ENCODE results near the gene CLDN5. TPM values are rescaled to one million over a fixed set of nuclear protein-coding genes. Genes with fewer than 3 reads are reported as not detected.

CLDN5 gene
- total RNA-seq, 2 experiments from 2014 or later = 0.21 TPM; not detected in 1

DNA sequence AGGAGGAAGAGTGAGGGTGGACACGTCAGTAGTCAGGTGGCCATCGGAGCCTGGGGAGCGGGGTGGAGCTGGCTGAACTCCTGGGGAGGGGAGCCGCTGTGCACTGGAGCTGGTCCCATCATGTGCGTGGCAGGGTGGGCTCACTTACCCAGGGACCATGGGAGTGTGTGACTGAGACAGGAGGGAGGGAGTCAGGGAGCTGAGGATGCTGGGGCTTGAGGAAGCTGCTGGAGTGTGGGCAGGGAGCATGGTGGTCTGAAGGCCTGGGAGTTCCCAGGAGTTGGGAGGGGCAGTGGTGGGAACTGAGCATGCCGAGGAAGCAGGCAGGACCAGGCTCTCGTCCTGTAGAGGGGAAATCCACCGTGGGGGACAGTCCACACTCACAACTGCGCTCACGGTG, 18.0 kb downstream of the CLDN5 start:
- intact Hi-C loops (cut with micrococcal nuclease) = no loop called here
- Mint-ChIP-seq H3K9me3 (no peaks in the 10 kb centered on the region), H3K27me3 (ENCODE audit: low read depth) (no peaks in the 10 kb centered on the region), H3K4me1 (ENCODE audit: low read depth) (peaks cover 15% of the 10 kb centered on the region), H3K36me3 (ENCODE audit: low read depth) (peaks cover 58% of the 10 kb centered on the region), H3K4me3 (no peak overlapping the region), H3K27ac (no peak overlapping the region)
- no peak for DNase-seq
- CTCF ChIA-PET = interaction anchor here (1.0 kb wide), 1 partner anchor 104 kb away, joined by 3 read pairs; no protein-coding TSS in a partner anchor

DNA sequence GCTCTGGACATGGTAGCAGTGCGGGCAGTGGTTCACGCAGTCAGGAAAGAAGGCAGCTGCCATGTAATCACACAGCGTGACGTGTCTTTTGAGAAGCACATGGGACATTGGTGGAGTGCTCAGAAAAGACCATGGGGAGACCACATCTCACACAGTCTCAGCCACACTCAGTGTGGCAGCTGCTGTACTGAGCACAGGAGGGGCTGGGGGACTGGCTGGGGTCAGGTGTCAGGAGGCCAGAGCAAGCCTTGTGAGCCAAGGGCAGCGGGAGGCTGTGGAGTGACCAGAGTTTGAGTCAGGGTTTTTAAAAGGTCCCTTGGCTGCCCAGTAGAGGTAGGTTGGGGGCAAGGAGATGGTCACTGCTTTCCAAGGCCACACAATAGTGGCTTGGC, 18.5 kb downstream of the CLDN5 start:
- Mint-ChIP-seq H3K4me1 (ENCODE audit: low read depth) (peaks cover 15% of the 10 kb centered on the region), H3K36me3 (ENCODE audit: low read depth) (peaks cover 54% of the 10 kb centered on the region), H3K4me3 (no peak overlapping the region), H3K9me3 (no peaks in the 10 kb centered on the region), H3K27ac (no peak overlapping the region), H3K27me3 (ENCODE audit: low read depth) (no peaks in the 10 kb centered on the region)
- intact Hi-C loops (cut with micrococcal nuclease) = no loop called here
- no peak for DNase-seq
- CTCF ChIA-PET = no interaction called here

DNA sequence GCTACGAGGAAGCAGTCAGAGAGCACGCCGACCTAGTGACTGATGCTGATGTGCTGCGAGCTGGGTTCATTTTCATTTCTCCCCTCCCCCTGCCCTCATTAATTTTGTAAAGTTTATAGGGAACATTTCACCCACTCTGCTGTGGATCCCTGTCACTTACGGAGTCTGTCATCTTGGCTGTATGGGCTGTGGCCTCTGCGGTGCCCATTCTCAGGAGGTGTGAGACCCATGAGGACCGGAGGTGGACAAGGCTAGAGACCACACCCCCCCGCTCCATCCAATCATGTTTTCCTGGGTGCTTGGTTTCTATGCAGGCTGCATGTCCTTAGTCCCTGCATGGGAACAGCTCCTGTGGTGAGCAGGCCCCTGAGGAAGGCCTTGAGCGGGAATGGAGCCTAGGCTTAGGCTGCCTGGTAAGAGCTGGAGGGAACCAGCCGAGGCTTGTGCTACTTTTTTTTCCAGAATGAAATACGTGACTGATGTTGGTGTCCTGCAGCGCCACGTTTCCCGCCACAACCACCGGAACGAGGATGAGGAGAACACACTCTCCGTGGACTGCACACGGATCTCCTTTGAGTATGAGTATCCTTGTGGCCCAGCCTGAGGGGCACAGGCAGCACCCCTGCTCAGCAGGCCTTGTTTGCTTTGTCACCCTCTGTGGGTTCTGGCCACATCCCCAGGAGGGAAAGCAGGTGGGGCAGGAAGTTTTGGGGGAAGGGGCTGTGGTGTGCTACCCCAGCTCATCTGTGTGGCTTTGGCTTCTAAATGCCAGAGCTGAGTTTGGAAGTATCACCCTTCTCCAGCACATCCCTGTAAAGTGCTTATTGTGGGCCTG, 19.1 kb downstream of the CLDN5 start:
- CTCF ChIA-PET = no interaction called here
- Mint-ChIP-seq H3K4me1 (ENCODE audit: low read depth) (peaks cover 15% of the 10 kb centered on the region), H3K9me3 (no peaks in the 10 kb centered on the region), H3K27me3 (ENCODE audit: low read depth) (no peaks in the 10 kb centered on the region), H3K27ac (no peak overlapping the region), H3K4me3 (no peak overlapping the region), H3K36me3 (ENCODE audit: low read depth) (peaks cover 54% of the 10 kb centered on the region)
- no peak for DNase-seq
- intact Hi-C loops (cut with micrococcal nuclease) = no loop called here

DNA sequence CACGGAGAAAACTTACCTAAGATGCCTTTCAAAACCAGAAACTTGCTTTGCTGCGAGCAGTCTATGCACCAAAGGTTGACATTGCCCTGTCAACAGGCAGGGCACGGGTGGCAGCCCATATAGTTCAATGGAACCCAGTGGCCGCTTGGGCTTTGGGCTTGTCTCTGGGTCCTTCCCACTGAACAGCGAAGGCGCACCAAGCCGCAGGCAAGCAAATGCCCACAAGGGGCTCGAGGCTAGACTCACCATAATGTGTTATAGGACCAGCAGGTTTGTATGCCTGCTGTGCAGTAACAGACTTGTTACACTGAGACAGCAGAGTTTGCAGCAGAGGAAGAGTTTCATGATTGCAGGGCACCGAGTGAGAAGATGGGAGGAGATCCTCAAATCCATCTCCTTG, 20.3 kb downstream of the CLDN5 start:
- H3K36me3 Mint-ChIP-seq (ENCODE audit: low read depth) = peaks cover 46% of the 10 kb centered on the region
- no peak overlapping the region for H3K27ac Mint-ChIP-seq
- no peak overlapping the region for H3K4me3 Mint-ChIP-seq
- intact Hi-C loops (cut with micrococcal nuclease) = no loop called here
- no peaks in the 10 kb centered on the region for H3K9me3 Mint-ChIP-seq
- no peaks in the 10 kb centered on the region for H3K27me3 Mint-ChIP-seq (ENCODE audit: low read depth)
- peaks cover 15% of the 10 kb centered on the region for H3K4me1 Mint-ChIP-seq (ENCODE audit: low read depth)
- CTCF ChIA-PET = no interaction called here
- DNase-seq = no peak

DNA sequence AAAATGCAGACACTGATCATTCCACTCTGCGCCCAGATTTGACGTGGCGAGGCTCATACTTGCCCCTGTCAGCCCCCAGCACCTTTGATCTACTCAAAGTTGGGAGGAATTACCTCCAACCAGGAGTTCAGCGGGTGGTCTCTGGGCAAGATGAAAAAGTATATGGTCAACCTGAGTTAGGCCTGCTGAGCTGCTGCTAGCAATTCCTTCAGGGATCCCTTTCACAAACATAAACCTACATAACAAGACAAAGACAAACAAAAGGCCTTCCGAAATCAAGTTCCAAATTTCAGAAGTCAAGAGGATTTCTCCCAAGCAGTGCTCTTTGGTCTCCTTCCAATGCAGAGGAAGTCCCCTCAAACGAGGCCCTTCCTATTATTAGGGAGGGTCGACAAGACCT, 20.8 kb downstream of the CLDN5 start:
- Mint-ChIP-seq H3K36me3 (ENCODE audit: low read depth) (peaks cover 44% of the 10 kb centered on the region), H3K27me3 (ENCODE audit: low read depth) (no peaks in the 10 kb centered on the region), H3K9me3 (no peaks in the 10 kb centered on the region), H3K4me3 (no peak overlapping the region), H3K4me1 (ENCODE audit: low read depth) (peaks cover 15% of the 10 kb centered on the region), H3K27ac (no peak overlapping the region)
- CTCF ChIA-PET = interaction anchor here (0.6 to 1.2 kb wide), 2 partner anchors 58 to 127 kb away, joined by 3 to 7 read pairs; no protein-coding TSS in a partner anchor
- intact Hi-C loops (cut with micrococcal nuclease) = no loop called here
- DNase-seq = no peak

DNA sequence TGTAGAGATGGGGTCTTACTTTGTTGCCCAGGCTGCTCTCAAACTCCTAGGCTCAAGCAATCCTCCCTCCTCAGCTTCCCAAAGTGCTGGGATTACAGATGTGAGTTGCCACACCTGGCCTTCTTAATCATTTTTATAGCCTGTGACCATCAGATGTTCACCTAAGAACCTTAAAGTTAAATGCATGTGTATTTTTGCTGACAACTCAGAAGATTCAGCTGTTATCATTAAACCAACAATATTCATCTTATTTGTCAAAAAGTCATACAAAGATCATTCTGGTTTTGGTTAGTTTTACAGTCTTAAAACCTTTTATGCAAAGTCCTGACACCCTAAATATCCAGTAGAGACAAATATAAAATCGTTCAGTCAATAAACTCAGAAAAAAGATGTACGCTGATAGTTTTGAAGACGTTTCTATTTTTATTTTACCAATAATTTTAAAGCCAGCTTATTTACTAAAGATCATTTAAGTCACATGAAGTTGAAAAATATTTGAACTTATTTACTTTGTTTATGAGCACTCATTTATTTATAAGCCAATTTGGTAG, 22.2 kb downstream of the CLDN5 start:
- Mint-ChIP-seq H3K9me3 (no peaks in the 10 kb centered on the region), H3K27ac (no peak overlapping the region), H3K27me3 (ENCODE audit: low read depth) (no peaks in the 10 kb centered on the region), H3K36me3 (ENCODE audit: low read depth) (peaks cover 43% of the 10 kb centered on the region), H3K4me1 (ENCODE audit: low read depth) (peaks cover 15% of the 10 kb centered on the region), H3K4me3 (no peak overlapping the region)
- CTCF ChIA-PET = interaction anchor here (1.2 kb wide), 1 partner anchor 128 kb away, joined by 7 read pairs; no protein-coding TSS in a partner anchor
- intact Hi-C loops (cut with micrococcal nuclease) = no loop called here
- DNase-seq = no peak

DNA sequence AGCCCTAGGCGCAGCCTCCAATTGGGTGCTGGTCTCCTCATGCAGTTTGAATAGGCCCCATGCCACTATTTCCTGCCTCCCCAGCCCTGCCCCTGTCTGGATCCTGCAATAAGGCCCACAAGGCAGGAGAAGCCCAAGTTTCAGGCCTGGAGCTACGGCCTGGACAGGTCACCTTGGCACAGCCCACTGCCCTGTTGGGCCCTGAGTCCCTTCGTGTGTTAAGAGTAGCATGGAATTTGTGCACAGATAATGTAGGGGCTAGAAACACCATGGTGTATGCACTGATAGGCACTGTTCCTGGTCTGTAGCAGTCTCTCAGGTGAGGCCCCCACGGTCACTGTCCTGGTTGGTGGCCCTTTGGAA, 24.3 kb downstream of the CLDN5 start:
- no peak for DNase-seq
- CTCF ChIA-PET = interaction anchor here (0.5 kb wide), 1 partner anchor 186 kb away, joined by 5 read pairs; no protein-coding TSS in a partner anchor
- peaks cover 40% of the 10 kb centered on the region for H3K36me3 Mint-ChIP-seq (ENCODE audit: low read depth)
- no peak overlapping the region for H3K27ac Mint-ChIP-seq
- H3K4me1 Mint-ChIP-seq (ENCODE audit: low read depth) = peaks cover 11% of the 10 kb centered on the region
- no peaks in the 10 kb centered on the region for H3K9me3 Mint-ChIP-seq
- no peaks in the 10 kb centered on the region for H3K27me3 Mint-ChIP-seq (ENCODE audit: low read depth)
- no peak overlapping the region for H3K4me3 Mint-ChIP-seq
- intact Hi-C loops (cut with micrococcal nuclease) = loop anchor here (5.0 kb wide), 1 partner anchor 132 kb away; no protein-coding TSS in a partner anchor

DNA sequence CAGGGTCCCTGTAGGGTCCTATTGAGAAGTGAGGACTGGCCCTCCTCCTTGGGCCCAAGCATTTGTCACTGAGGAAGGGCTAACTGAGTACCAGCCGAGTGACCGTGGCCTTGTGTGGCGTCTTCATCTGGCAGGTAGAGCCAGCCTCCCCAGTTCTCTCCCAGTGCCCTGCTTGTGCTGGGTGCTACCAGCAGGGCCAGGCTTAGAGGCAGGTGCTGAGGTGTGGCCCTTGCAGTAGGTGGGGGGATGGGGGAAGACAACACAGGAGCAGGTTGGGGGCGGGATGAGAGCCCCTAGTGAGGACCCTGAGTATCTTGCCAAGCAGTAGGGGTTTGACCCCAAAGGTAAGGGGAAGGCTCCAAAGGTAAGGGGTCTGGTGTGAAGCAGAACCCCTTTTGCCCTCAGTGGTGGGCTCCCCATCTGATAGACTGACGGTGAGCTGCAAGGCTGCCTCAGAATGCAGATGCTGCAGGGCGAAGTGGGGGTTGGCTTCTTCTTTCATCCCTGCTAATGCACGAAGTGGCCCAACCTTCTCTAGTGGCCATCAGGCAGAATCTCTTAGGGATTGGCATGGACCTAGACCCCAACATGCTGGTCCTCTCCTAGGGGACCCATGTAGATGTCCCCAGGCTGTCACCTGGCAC, 24.9 kb downstream of the CLDN5 start:
- intact Hi-C loops (cut with micrococcal nuclease) = loop anchor here (5.0 kb wide), 1 partner anchor 133 kb away; no protein-coding TSS in a partner anchor
- no peaks in the 10 kb centered on the region for H3K27me3 Mint-ChIP-seq (ENCODE audit: low read depth)
- H3K4me1 Mint-ChIP-seq (ENCODE audit: low read depth) = peaks cover 9% of the 10 kb centered on the region
- H3K27ac Mint-ChIP-seq = no peak overlapping the region
- no peak for DNase-seq
- H3K9me3 Mint-ChIP-seq = no peaks in the 10 kb centered on the region
- H3K36me3 Mint-ChIP-seq (ENCODE audit: low read depth) = peaks cover 38% of the 10 kb centered on the region
- no peak overlapping the region for H3K4me3 Mint-ChIP-seq
- CTCF ChIA-PET = no interaction called here

DNA sequence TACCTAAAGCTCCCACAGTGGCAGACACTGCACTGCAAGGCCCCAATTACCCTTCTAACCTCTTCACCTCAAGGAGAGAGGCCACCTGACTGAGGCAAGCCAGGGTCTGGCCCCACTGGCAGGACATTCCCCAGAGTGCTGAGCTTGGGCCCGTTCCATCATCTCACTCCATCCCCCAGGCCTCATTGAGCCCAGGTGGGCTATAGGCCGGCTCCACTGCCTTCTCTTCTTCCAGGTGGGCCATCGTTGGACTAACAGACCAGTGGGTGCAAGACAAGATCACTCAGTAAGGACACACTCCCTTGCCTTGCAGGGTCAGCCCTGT, 25.4 kb downstream of the CLDN5 start:
- Mint-ChIP-seq H3K4me3 (no peak overlapping the region), H3K9me3 (no peaks in the 10 kb centered on the region), H3K27me3 (ENCODE audit: low read depth) (no peaks in the 10 kb centered on the region), H3K27ac (no peak overlapping the region), H3K4me1 (ENCODE audit: low read depth) (peaks cover 8% of the 10 kb centered on the region), H3K36me3 (ENCODE audit: low read depth) (peaks cover 37% of the 10 kb centered on the region)
- intact Hi-C loops (cut with micrococcal nuclease) = loop anchor here (5.0 kb wide), 1 partner anchor 133 kb away; no protein-coding TSS in a partner anchor
- no peak for DNase-seq
- CTCF ChIA-PET = no interaction called here

DNA sequence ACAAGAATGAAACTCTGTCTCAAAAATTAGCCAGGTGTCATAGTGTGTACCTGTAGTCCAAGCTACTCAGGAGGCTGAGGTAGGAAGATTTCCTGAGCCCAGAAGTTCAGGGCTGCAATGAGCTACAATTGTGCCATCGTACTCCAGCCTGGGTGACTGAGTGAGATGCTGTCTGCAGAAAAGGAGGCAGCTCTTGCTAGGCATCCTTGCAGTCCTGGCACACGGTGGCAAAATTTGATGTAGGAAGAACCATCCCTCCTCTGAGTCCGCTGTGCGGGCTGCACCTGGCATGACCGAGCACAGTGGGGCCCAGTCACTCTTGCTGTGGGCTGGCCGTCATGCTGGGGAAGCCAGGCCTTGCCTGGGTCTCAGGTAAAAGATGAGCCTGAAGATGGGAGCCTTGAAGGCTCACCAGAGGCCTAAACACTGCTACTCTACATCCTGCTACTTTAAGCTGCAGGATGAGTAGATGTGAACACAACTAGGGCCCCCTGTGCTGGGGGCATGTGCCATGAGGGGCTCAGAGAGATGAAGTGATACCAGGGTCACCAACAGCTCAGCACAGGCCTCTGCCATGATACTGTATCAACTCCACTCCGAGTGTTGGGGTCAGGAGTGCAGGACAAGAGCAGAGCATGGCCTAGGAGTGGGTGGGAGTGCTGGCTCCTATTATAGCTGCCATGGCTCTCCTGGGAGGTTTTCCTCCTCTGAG, 25.9 kb downstream of the CLDN5 start:
- CTCF ChIA-PET = interaction anchor here (1.1 kb wide), 1 partner anchor 132 kb away, joined by 3 read pairs; no protein-coding TSS in a partner anchor
- H3K9me3 Mint-ChIP-seq = no peaks in the 10 kb centered on the region
- intact Hi-C loops (cut with micrococcal nuclease) = loop anchor here (5.0 kb wide), 1 partner anchor 134 kb away; no protein-coding TSS in a partner anchor
- no peak overlapping the region for H3K27ac Mint-ChIP-seq
- H3K36me3 Mint-ChIP-seq (ENCODE audit: low read depth) = peaks cover 40% of the 10 kb centered on the region
- H3K4me1 Mint-ChIP-seq (ENCODE audit: low read depth) = peaks cover 8% of the 10 kb centered on the region
- H3K27me3 Mint-ChIP-seq (ENCODE audit: low read depth) = no peaks in the 10 kb centered on the region
- no peak overlapping the region for H3K4me3 Mint-ChIP-seq
- DNase-seq = no peak

DNA sequence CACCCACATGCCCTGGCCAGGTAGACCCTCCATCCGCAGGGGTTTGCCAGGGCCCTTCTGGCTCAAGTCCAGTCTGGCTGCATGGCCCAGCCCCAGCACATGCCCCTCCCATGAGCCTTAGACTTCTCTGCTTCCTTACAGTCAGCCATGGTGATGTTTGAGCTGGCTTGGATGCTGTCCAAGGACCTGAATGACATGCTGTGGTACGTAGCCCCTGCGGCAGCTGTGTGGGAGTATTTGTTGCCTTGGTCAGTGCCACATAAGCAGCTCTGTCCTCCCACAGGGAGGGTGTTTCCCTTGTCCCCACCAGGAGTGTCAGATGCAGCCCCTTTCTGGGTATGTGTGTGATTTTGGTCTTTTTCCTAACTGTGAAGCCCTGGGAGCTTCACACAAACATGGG, 27.0 kb downstream of the CLDN5 start:
- intact Hi-C loops (cut with micrococcal nuclease) = loop anchor here (5.0 kb wide), 1 partner anchor 135 kb away; no protein-coding TSS in a partner anchor
- Mint-ChIP-seq H3K36me3 (ENCODE audit: low read depth) (peaks cover 48% of the 10 kb centered on the region), H3K27ac (no peak overlapping the region), H3K9me3 (no peaks in the 10 kb centered on the region), H3K4me3 (no peak overlapping the region), H3K4me1 (ENCODE audit: low read depth) (peaks cover 12% of the 10 kb centered on the region), H3K27me3 (ENCODE audit: low read depth) (no peaks in the 10 kb centered on the region)
- CTCF ChIA-PET = interaction anchor here (1.1 kb wide), 1 partner anchor 133 kb away, joined by 3 read pairs; no protein-coding TSS in a partner anchor
- no peak for DNase-seq

DNA sequence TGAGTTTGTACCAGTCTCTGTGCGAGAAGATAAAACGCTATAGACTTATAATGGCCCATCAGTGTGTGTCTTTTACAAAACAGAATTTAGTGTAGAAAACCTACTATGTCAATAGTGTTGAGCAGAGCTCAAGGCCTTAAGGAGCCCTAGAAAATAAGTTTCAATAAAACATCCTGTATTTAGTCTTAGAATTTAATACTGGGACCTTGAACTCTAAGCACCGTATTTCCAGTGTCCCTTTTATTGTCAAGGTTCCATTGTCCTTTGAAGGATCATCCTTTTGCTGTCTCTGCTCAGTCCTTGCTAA, 27.9 kb downstream of the CLDN5 start:
- intact Hi-C loops (cut with micrococcal nuclease) = loop anchor here (5.0 kb wide), 1 partner anchor 136 kb away; no protein-coding TSS in a partner anchor
- Mint-ChIP-seq H3K9me3 (no peaks in the 10 kb centered on the region), H3K27ac (no peak overlapping the region), H3K4me3 (no peak overlapping the region), H3K4me1 (ENCODE audit: low read depth) (peaks cover 12% of the 10 kb centered on the region), H3K36me3 (ENCODE audit: low read depth) (peaks cover 56% of the 10 kb centered on the region), H3K27me3 (ENCODE audit: low read depth) (no peaks in the 10 kb centered on the region)
- CTCF ChIA-PET = no interaction called here
- no peak for DNase-seq
